HepG2 (cell line): ENCODE measurements around the gene PDYN. TPM values are rescaled to one million over a fixed set of nuclear protein-coding genes. Genes with fewer than 3 reads are reported as not detected.

Experiments used
- GPBP1L1 ChIP-seq: sonication (generic); formaldehyde crosslinking; IDR thresholded peaks from 2 replicates; pipeline ENCODE4 v1.5.0; 2020; ENCODE audit warnings: mild to moderate bottlenecking, missing genetic modification reagents
- HDAC6 ChIP-seq: fragments of 200-600 bp; sonication (generic); IDR thresholded peaks from 2 replicates; pipeline ENCODE4 v1.7.0; 2017; ENCODE audit warnings: mild to moderate bottlenecking, antibody characterized with exemption, low read length, low read depth
- HNRNPH1 ChIP-seq: fragments of 200-400 bp; formaldehyde crosslinking; optimal IDR thresholded peaks from 2 replicates; pipeline ENCODE3; 2017; ENCODE audit warnings: mild to moderate bottlenecking, low read depth, low read length
- LCORL ChIP-seq, 2 experiments: fragments of 450-650 bp in 1 of 2; sonication (generic) in 1 of 2; formaldehyde crosslinking in 1 of 2; IDR thresholded peaks; 2 replicates each; pipeline versions ENCODE4 v1.5.0 to v1.6.1; 2017 to 2020; ENCODE audit warnings: antibody characterized with exemption in 1 of 2, missing genetic modification reagents in 1 of 2
- MAZ ChIP-seq, 2 experiments: sonication (generic) in 1 of 2; formaldehyde crosslinking in 1 of 2; IDR thresholded peaks; 2 replicates each; pipeline versions ENCODE4 v1.5.0 to v1.6.1; 2012 to 2020; ENCODE audit warnings: low read depth in 2 of 2, mild to moderate bottlenecking in 2 of 2, borderline replicate concordance in 1 of 2, improper control_type of control experiment in 1 of 2, low read length in 1 of 2, missing genetic modification reagents in 1 of 2, moderate library complexity in 1 of 2
- MTF1 ChIP-seq: sonication (generic); formaldehyde crosslinking; IDR thresholded peaks from 2 replicates; pipeline ENCODE4 v1.5.0; 2020; ENCODE audit warnings: missing genetic modification reagents
- NFRKB ChIP-seq: fragments of 450-650 bp; IDR thresholded peaks from 2 replicates; pipeline ENCODE4 v1.6.1; 2017
- NONO ChIP-seq, 2 experiments: fragments of 450-650 bp in 1 of 2; sonication (generic) in 1 of 2; formaldehyde crosslinking in 1 of 2; IDR thresholded peaks in 1 of 2; conservative IDR thresholded peaks in 1 of 2; 2 replicates each; pipeline versions ENCODE4 v1.6.1 to v1.8.0; 2017 to 2022; ENCODE audit warnings: mild to moderate bottlenecking in 1 of 2, missing genetic modification reagents in 1 of 2, moderate library complexity in 1 of 2
- PAWR ChIP-seq: sonication (generic); formaldehyde crosslinking; IDR thresholded peaks from 2 replicates; pipeline ENCODE4 v1.4.0; 2020; ENCODE audit warnings: missing genetic modification reagents, mild to moderate bottlenecking, borderline replicate concordance
- PAX8 ChIP-seq: sonication (generic); formaldehyde crosslinking; IDR thresholded peaks from 2 replicates; pipeline ENCODE4 v1.8.0; 2022; ENCODE audit warnings: mild to moderate bottlenecking, missing genetic modification reagents, borderline replicate concordance
- RARG ChIP-seq: sonication (generic); formaldehyde crosslinking; IDR thresholded peaks from 2 replicates; pipeline ENCODE4 v1.4.0; 2020; ENCODE audit warnings: low read depth, mild to moderate bottlenecking, missing genetic modification reagents
- RBM22 ChIP-seq: fragments of 200-400 bp; formaldehyde crosslinking; optimal IDR thresholded peaks from 2 replicates; pipeline ENCODE3; 2017; ENCODE audit warnings: mild to moderate bottlenecking, low read length, moderate library complexity
- SCMH1 ChIP-seq: sonication (generic); formaldehyde crosslinking; IDR thresholded peaks from 2 replicates; pipeline ENCODE4 v1.9.0; 2021; ENCODE audit warnings: missing genetic modification reagents, mild to moderate bottlenecking, borderline replicate concordance
- SRF ChIP-seq: IDR thresholded peaks from 2 replicates; pipeline ENCODE4 v1.6.1; 2011; ENCODE audit warnings: mild to moderate bottlenecking, low read depth, low read length, moderate library complexity
- SRSF1 ChIP-seq: fragments of 200-400 bp; formaldehyde crosslinking; optimal IDR thresholded peaks from 2 replicates; pipeline ENCODE3; 2017; ENCODE audit warnings: mild to moderate bottlenecking, low read depth, low read length, moderate library complexity
- ZNF382 ChIP-seq: sonication (generic); formaldehyde crosslinking; IDR thresholded peaks from 2 replicates; pipeline ENCODE4 v1.5.0; 2020; ENCODE audit warnings: missing genetic modification reagents, mild to moderate bottlenecking, borderline replicate concordance
- ZNF430 ChIP-seq: sonication (generic); formaldehyde crosslinking; IDR thresholded peaks from 2 replicates; pipeline ENCODE4 v1.9.0; 2021; ENCODE audit warnings: mild to moderate bottlenecking, missing genetic modification reagents
- ZNF512 ChIP-seq: sonication (generic); formaldehyde crosslinking; IDR thresholded peaks from 2 replicates; pipeline ENCODE4 v1.4.0; 2020; ENCODE audit warnings: mild to moderate bottlenecking, missing genetic modification reagents
- ZNF75D ChIP-seq: sonication (generic); formaldehyde crosslinking; IDR thresholded peaks from 2 replicates; pipeline ENCODE4 v1.8.1; 2023; ENCODE audit warnings: missing genetic modification reagents, mild to moderate bottlenecking, borderline replicate concordance
- ZNF800 ChIP-seq: sonication (generic); formaldehyde crosslinking; IDR thresholded peaks from 2 replicates; pipeline ENCODE4 v1.4.0; 2020; ENCODE audit warnings: missing genetic modification reagents
- polyA plus RNA-seq, 8 experiments: library from polyadenylated mRNA; depleted of rRNA in 3 of 8; stranded (reverse) in 7 of 8; unstranded in 1 of 8; fragments of >200 nt; fragmentation: Illumina TruSeq in 4 of 8; extraction: Trizol in 4 of 8; gene quantifications; 2 replicates each; pipeline versions ENCODE4 v1.2.1 to v1.2.3, GENCODE V29; 2011 to 2016; ENCODE audit warnings: low read depth in 4 of 8, missing spikeins in 1 of 8, mixed read lengths in 1 of 8; ENCODE audit not compliant: insufficient read depth in 1 of 8
- total RNA-seq, 5 experiments: library from RNA; depleted of rRNA; stranded (reverse); fragments of >200 nt; fragmentation: Illumina TruSeq; extraction: Trizol; gene quantifications; 2 replicates each; pipeline ENCODE4 v1.2.3, GENCODE V29; 2016; ENCODE audit warnings: low read depth in 1 of 5
- TF ChIP-seq, protein P1 (sequence below): sonication (generic); formaldehyde crosslinking; IDR thresholded peaks from 2 replicates; pipeline ENCODE4 v1.8.0; 2022; ENCODE audit warnings: mild to moderate bottlenecking, missing genetic modification reagents, borderline replicate concordance

PDYN gene
- total and polyA plus RNA-seq, 2 of the 13 experiments (the other 11 are each of a cell fraction or from before 2014, with no cell fraction given) = not detected

- TF ChIP-seq ZNF800 (CRISPR knock-in tag) (peak; percentile 97), SRF (no peak), HNRNPH1 (no peak), ZNF382 (CRISPR knock-in tag) (no peak), MTF1 (CRISPR knock-in tag) (peak; percentile 97), RARG (CRISPR knock-in tag) (peak; percentile 97), ZNF512 (no peak), PAX8 (CRISPR knock-in tag) (peak; percentile 97; the same call in 1 of the 2 replicates), PAWR (CRISPR knock-in tag) (0 out of 2 replicates have a peak, but pooled peaks have one; percentile 60), SCMH1 (CRISPR knock-in tag) (no peak; the same call in 1 of the 2 replicates), NFRKB (no peak), HDAC6 (no peak), LCORL (IDR thresholded peaks at IDR 0.05) (no peak), LCORL (CRISPR knock-in tag; IDR thresholded peaks at IDR 0.05) (0 out of 2 replicates have a peak, but pooled peaks have one; percentile 36), RBM22 (no peak), ZNF430 (CRISPR knock-in tag) (peak; percentile 100), GPBP1L1 (CRISPR knock-in tag) (no peak), MAZ (IDR thresholded peaks at IDR 0.05; ENCODE audit: borderline replicate concordance, low read depth, low read length) (peak; percentile 61; the same call in 1 of the 2 replicates), MAZ (CRISPR knock-in tag; IDR thresholded peaks at IDR 0.05; ENCODE audit: low read depth) (peak; percentile 90), SRSF1 (no peak), ZNF75D (peak; percentile 95), NONO (IDR thresholded peaks at IDR 0.05) (no peak), NONO (CRISPR knock-in tag; conservative IDR thresholded peaks at IDR 0.05) (peak; percentile 51; the same call in 1 of the 2 replicates)
- TF ChIP-seq, protein P1, sequence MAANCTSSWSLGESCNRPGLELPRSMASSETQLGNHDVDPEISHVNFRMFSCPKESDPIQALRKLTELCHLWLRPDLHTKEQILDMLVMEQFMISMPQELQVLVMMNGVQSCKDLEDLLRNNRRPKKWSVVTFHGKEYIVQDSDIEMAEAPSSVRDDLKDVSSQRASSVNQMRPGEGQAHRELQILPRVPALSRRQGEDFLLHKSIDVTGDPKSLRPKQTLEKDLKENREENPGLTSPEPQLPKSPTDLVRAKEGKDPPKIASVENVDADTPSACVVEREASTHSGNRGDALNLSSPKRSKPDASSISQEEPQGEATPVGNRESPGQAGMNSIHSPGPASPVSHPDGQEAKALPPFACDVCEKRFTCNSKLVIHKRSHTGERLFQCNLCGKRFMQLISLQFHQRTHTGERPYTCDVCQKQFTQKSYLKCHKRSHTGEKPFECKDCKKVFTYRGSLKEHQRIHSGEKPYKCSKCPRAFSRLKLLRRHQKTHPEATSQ (CRISPR knock-in tag) = peak; percentile 91
Measured at GRCh38 chr20:2005831-2006426, 12.1 kb upstream of the PDYN start (continued).
